LNCaP clone FGC (cell line): Measurements from ENCODE around the gene ARID4A.

Experiments
- DNase-seq: peaks from one replicate; pipeline ENCODE4 v3.0.0-alpha.2; 2011; ENCODE audit warnings: low read depth
- H3K4me3 ChIP-seq: 2 replicates; pipeline ENCODE4 v1.5.1; 2011; ENCODE audit warnings: mild to moderate bottlenecking, low read depth, low read length, control low read depth
- CTCF ChIP-seq: IDR thresholded peaks from 2 replicates; pipeline ENCODE4 v1.5.1; 2012; ENCODE audit warnings: mild to moderate bottlenecking; ENCODE audit not compliant: control insufficient read depth, insufficient read depth; ENCODE audit errors: extremely low read depth

Gene ARID4A

GRCh38 chr14:58362798-58363412 lies 64.5 kb downstream of the ARID4A start:
- peak; percentile 53 for TF ChIP-seq CTCF
- no peak overlapping the region for H3K4me3 ChIP-seq
- DNase-seq = peak; percentile 23

- no peak for TF ChIP-seq CTCF
- DNase-seq = no peak
Measured at GRCh38 chr14:58364316-58364715, 66.0 kb downstream of the ARID4A start.

GRCh38 chr14:58367296-58367695 lies 68.9 kb downstream of the ARID4A start:
- H3K4me3 ChIP-seq = no peak overlapping the region
- no peak for TF ChIP-seq CTCF
- peak; percentile 11 for DNase-seq

More at GRCh38 chr14:58364316-58364715, 66.0 kb downstream of the ARID4A start:
- H3K4me3 ChIP-seq = no peak overlapping the region

- no peak for DNase-seq
- no peak for TF ChIP-seq CTCF
- no peak overlapping the region for H3K4me3 ChIP-seq
Measured at GRCh38 chr14:58368956-58369355, 70.6 kb downstream of the ARID4A start.

- TF ChIP-seq CTCF = no peak
- H3K4me3 ChIP-seq = no peak overlapping the region
- DNase-seq = no peak
Measured at GRCh38 chr14:58376791-58377190, 78.4 kb downstream of the ARID4A start.

- no peak for TF ChIP-seq CTCF
- no peak overlapping the region for H3K4me3 ChIP-seq
- DNase-seq = no peak
Measured at GRCh38 chr14:58390830-58391229, 92.5 kb downstream of the ARID4A start.

GRCh38 chr14:58395562-58395811 lies 97.1 kb downstream of the ARID4A start:
- no peak overlapping the region for H3K4me3 ChIP-seq
- DNase-seq = no peak
- no peak for TF ChIP-seq CTCF
